Measurements from ENCODE around the gene SCAMP1. TPM values are rescaled to one million over a fixed set of nuclear protein-coding genes. Genes with fewer than 3 reads are reported as not detected.

The SCAMP1 gene
- total and polyA plus RNA-seq, 2 of the 8 experiments (the other 6 are each of a cell fraction or from before 2014, with no cell fraction given): 18.6 to 55.9 TPM

- Histone ChIP-seq H4K20me1 (replicated peaks in 1 of 2; ENCODE audit: control insufficient read depth in 1 of 2, insufficient read depth in 2 of 2, low read length in 2 of 2) (no peaks in the 10 kb centered on the region), H2AFZ (ENCODE audit: low read length) (no peak overlapping the region), H3K23ac (ENCODE audit: insufficient read length) (no peak overlapping the region), H3K4me1 (replicated peaks in 1 of 4; ENCODE audit: control insufficient read depth in 3 of 4, insufficient read depth in 4 of 4, low read length in 3 of 4) (peaks cover 5 to 19% (median 11%) of the 10 kb centered on the region in 4 experiments), H4K8ac (ENCODE audit: extremely low read depth, insufficient read depth, low read length) (no peak overlapping the region), H2BK15ac (ENCODE audit: low read length) (no peak overlapping the region), H3K9ac (replicated peaks in 1 of 4; ENCODE audit: extremely low read depth in 1 of 4, low read depth in 3 of 4, low read length in 3 of 4) (no peak overlapping the region), H3K56ac (replicated peaks; ENCODE audit: insufficient read length, low read depth, low read length) (no peak overlapping the region), H4K5ac (ENCODE audit: insufficient read length, low read depth, low read length) (no peak overlapping the region), H3K4me3 (ENCODE audit: extremely low read depth in 1 of 4, insufficient read depth in 2 of 4, low read depth in 3 of 4, low read length in 4 of 4) (no peak overlapping the region), H2BK5ac (ENCODE audit: low read depth, low read length) (no peak overlapping the region), H2BK120ac (replicated peaks; ENCODE audit: low read depth, low read length) (no peak overlapping the region), H3K27me3 (replicated peaks in 1 of 4; ENCODE audit: control insufficient read depth in 3 of 4, extremely low read depth in 1 of 4, insufficient read depth in 3 of 4, low read length in 3 of 4) (no peaks in the 10 kb centered on the region), H3K18ac (ENCODE audit: extremely low read depth, low read length) (peak overlapping the region; percentile 9; the same call in 1 of the 2 replicates), H3K23me2 (ENCODE audit: low read depth, low read length) (peaks cover 3% of the 10 kb centered on the region), H3K14ac (ENCODE audit: insufficient read length) (no peak overlapping the region), H3K9me3 (ENCODE audit: insufficient read depth in 2 of 2, low read depth in 1 of 2, low read length in 1 of 2) (no peaks in the 10 kb centered on the region), H2BK20ac (ENCODE audit: low read length) (0 out of 2 replicates have a peak overlapping the region, but pooled peaks have one; percentile 41), H3K4me2 (ENCODE audit: insufficient read depth in 1 of 2, low read depth in 2 of 2, low read length in 2 of 2) (peak overlapping the region in 1 of 2 experiments; percentile 72; a peak in 2 of 4 replicates), H4K91ac (replicated peaks; ENCODE audit: insufficient read length, low read length) (no peak overlapping the region), H3K4ac (replicated peaks; ENCODE audit: insufficient read length, low read depth, low read length) (no peak overlapping the region), H2AK5ac (ENCODE audit: low read depth, low read length) (peak overlapping the region; percentile 14; the same call in 1 of the 2 replicates), H3K79me1 (ENCODE audit: low read depth, low read length) (peaks cover 4% of the 10 kb centered on the region), H2BK12ac (ENCODE audit: low read depth, low read length) (no peak overlapping the region), H3K36me3 (ENCODE audit: control insufficient read depth in 2 of 4, insufficient read depth in 4 of 4, low read length in 3 of 4) (no peaks in the 10 kb centered on the region; a peak in 1 of 8 replicates), H3K27ac (ENCODE audit: low read depth, low read length) (no peak overlapping the region), H3K79me2 (ENCODE audit: control insufficient read depth in 1 of 2, insufficient read depth in 2 of 2, low read length in 2 of 2) (peaks cover 0 to 30% of the 10 kb centered on the region in 2 experiments; a peak in 2 of 4 replicates)
- TF ChIP-seq CHD2 (IDR thresholded peaks at IDR 0.05; ENCODE audit: low read length) (no peak), ZNF274 (IDR thresholded peaks at IDR 0.05; ENCODE audit: borderline replicate concordance, extremely low read depth, low read length) (no peak), MAFK (IDR thresholded peaks at IDR 0.05; ENCODE audit: low read depth, low read length) (no peak), CHD1 (IDR thresholded peaks at IDR 0.05; ENCODE audit: low read depth, low read length) (no peak), TAF1 (IDR thresholded peaks at IDR 0.05; ENCODE audit: low read depth, low read length) (no peak), PHF8 (conservative IDR thresholded peaks at IDR 0.05; ENCODE audit: low read depth, low read length) (no peak), ATF2 (IDR thresholded peaks at IDR 0.05; ENCODE audit: low read length) (no peak), NANOG (IDR thresholded peaks at IDR 0.05; ENCODE audit: insufficient read depth, low read depth, low read length, poor library complexity, severe bottlenecking) (no peak), E2F6 (IDR thresholded peaks at IDR 0.05) (no peak), BCL11A (IDR thresholded peaks at IDR 0.05; ENCODE audit: low read depth in 2 of 2, low read length in 2 of 2) (no peak)
- ChIA-PET POLR2A (ENCODE audit: partially characterized antibody) (interaction anchor here (0.8 to 1.6 kb wide), 4 partner anchors 13 to 138 kb away, joined by 3 to 4 read pairs (median 3); no protein-coding TSS in a partner anchor), CTCF (ENCODE audit: partially characterized antibody) (interaction anchor here (0.6 to 4.5 kb wide), 11 partner anchors 9 to 162 kb away, joined by 3 to 31 read pairs (median 4); no protein-coding TSS in a partner anchor)
- DNase-seq (ENCODE audit: low read depth in 1 of 2, low spot score in 2 of 2) (no peak), FAIRE-seq (no peak)
- 85% methylated on average over 18 of the region's 18 CpGs; no CpG with 5 or more reads in 1 of the 2 experiments for WGBS, 2 experiments (ENCODE audit: extremely low coverage in 1 of 2, insufficient coverage in 1 of 2, insufficient read length in 1 of 2, insufficient replicate concordance in 2 of 2, low coverage in 1 of 2, low lambda C conversion rate in 2 of 2, missing lambda C conversion rate in 1 of 2)
Observed at GRCh38 chr5:78509145-78509865, 148.9 kb downstream of the SCAMP1 start.
